Hepatocyte (in vitro differentiated cells): Measurements from ENCODE around the gene CHI3L2.

Source experiments
- CTCF ChIP-seq: fragments of 200-600 bp; sonication (generic); IDR thresholded peaks from 2 replicates; pipeline ENCODE4 v1.5.1; 2016; ENCODE audit warnings: antibody characterized with exemption, mild to moderate bottlenecking; ENCODE audit not compliant: poor library complexity
- EZH2 ChIP-seq: fragments of 200-600 bp; sonication (generic); IDR thresholded peaks from 2 replicates; pipeline ENCODE4 v1.6.1; 2016; ENCODE audit warnings: antibody characterized with exemption, mild to moderate bottlenecking, borderline replicate concordance
- EZH2phosphoT487 ChIP-seq: fragments of 200-600 bp; sonication (generic); IDR thresholded peaks from one replicate; pipeline ENCODE4 v1.6.1; 2018; ENCODE audit warnings: antibody characterized with exemption, mild to moderate bottlenecking, low read depth, moderate library complexity; ENCODE audit not compliant: unreplicated experiment, severe bottlenecking

GRCh38 chr1:111234258-111234657, 6.7 kb downstream of the CHI3L2 start:
- TF ChIP-seq CTCF (no peak), EZH2 (no peak), EZH2phosphoT487 (no peak)
